ENCODE measurements around the gene TPCN1.

- TF ChIP-seq POLR2A (IDR thresholded peaks at IDR 0.05) (no peak), CTCF (IDR thresholded peaks at IDR 0.05) (no peak)
Measured at GRCh38 chr12:113194971-113195391, 26.3 kb upstream of the TPCN1 start.
